NOMO-1 treated with dmso at 0.1 percent for 144 hours (cell line): ENCODE data around the gene KLHDC2.
"Not testable (repeated sequence)": the region's sequence is repeated elsewhere in the genome, so short reads cannot be mapped to it uniquely, and the experiment has no call there.

ENCODE experiments used
- DNase-seq: peaks from one replicate; lab custom pipeline; 2025; ENCODE audit not compliant: unreplicated experiment; lab: John Stamatoyannopoulos, UW

Gene KLHDC2, protein sequence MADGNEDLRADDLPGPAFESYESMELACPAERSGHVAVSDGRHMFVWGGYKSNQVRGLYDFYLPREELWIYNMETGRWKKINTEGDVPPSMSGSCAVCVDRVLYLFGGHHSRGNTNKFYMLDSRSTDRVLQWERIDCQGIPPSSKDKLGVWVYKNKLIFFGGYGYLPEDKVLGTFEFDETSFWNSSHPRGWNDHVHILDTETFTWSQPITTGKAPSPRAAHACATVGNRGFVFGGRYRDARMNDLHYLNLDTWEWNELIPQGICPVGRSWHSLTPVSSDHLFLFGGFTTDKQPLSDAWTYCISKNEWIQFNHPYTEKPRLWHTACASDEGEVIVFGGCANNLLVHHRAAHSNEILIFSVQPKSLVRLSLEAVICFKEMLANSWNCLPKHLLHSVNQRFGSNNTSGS

DNA sequence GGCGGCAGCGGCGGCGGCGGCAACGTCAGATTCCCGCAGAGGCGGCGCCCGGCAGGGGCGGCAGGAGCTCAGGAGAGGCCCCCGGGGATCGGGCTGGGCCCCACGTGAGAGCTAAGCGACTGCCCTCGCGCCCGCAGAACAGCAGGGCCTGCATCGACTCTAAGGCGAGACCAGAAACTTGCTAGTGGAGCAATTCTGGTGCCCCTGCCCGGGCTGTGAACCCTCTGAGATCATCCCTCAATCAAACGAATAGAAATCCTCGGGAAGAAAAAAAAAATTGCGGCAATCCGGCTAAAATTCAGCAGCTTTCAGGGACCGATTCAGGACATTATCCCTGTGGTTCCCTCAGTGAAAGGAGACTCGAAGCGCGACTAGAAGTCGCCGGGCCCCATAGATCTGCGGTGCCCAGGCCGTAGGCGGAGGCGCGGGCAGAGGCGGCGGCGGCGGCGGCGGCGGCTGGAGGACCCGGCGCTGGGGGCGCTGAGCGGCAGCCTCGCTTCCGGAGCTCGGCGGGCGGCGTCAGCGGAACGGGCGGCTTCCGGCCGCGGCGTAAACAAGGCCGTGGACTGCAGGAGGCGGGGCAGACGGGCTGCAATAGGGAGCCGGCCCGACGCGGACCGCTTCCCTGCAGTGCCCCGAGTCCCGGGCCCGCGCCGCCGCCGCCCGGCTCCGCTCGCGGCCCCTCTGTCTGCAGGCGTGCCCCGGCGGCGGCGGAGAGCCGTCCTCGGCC, at the start of gene KLHDC2:
Gene KLHDC2, plus strand, starts transcription at position 583 of the 730 bp plus-strand sequence. CDS start 316 bp downstream, outside the sequence.
- DNase-seq, result peak; percentile 87

DNA sequence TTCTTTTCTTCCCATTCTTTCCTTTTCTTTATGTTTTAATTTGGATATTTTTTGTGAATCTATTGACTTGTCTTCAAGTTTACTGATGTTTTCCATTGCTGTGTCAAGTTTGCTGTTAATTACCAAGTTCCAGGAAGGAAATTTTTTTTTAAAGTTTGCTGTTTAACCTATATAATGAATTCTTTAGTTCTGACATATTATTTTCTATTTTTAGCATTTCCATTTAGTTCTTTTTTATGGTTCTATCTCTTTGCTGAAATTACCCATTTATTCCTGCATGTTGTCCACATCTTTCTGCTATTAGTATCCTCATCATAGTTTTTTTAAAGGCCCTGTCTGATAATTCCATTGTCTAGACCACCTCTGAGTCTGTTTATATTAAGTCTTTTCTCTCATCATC, 47.2 kb upstream of the KLHDC2 start:
- DNase-seq, result no peak

DNA sequence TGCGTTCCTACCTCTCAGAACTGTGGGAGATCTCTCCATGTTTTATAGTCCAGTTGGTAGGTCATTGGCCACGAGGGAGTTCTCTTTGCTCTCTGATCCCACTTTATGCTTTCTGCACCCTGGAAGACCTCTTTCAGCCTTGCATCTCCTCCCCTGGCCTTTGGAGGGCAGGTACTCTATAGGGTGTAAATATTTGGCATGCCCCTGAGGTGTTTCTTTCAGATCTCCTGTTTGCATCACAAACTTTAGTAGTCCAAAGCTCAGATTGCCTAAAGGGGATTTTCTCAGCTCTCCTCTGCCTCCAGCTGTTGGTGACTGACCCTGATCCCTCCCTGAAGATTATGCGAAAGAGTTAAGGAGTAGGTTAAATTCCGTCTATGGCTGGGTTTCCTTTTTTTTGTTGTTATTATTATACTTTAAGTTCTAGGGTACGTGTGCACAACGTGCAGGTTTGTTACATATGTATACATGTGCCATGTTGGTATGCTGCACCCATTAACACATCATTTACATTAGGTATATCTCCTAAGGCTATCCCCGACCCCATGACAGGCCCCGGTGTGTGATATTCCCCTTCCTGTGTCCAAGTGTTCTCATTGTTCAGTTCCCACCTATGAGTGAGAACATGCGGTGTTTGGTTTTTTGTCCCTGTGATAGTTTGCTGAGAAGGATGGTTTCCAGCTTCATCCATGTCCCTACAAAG, 46.1 kb upstream of the KLHDC2 start:
- not testable (repeated sequence) for DNase-seq

DNA sequence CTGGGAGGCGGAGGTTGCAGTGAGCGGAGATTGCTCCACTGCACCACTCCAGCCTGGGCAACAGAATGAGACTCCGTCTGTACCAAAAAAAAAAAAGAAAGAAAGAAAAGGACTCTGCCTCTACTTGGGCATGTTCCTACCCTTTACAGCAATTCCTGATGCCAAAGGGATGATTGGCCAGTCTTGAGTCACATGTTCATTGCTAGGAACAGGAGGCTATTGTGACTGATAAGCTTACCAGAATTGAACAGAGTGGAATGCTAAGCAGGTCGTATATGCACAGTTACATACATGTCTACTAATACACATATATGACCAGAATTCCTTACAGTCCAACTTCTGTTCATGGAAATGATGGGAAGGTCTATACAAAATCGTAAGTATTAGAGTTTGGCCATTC, 40.8 kb upstream of the KLHDC2 start:
- DNase-seq, result no peak

DNA sequence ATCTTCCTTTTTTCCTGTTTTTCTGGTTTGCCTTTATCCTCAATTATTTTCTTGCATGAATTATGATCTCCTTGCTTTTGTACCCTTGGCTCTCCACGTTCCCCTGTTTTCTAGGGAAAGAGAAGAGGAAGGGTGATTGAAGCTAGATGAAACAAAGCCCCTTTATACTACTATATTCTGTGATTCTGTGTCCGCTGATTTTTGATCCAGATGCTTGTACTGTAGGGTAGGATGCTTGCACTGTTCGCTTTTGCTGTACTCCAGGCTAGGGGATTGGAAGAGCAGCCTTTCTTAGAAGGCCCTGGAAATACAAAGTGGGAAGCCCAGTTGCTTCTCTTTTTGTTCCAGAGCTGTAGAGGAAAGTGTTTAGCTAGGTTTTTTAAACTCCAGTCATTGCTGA, 35.1 kb upstream of the KLHDC2 start:
- no peak for DNase-seq

DNA sequence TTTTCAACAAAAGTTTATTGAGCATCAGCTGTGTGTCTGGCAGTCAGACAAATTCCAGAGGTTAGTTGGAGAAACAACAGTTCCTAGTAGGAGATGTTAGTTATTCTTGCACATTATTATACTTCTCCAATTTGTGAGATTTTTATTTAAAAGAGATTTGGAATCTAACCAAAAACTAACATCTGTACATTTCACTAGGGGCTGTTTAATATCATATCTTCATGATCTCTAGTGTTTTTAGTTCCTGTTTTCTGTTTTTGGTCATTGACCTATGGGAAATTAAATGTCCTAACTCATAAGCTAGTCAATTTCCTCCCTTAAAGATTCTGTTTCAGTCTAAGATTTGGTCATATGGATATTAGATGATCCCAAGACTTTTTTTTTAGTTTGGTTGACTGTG, 34.1 kb upstream of the KLHDC2 start:
- DNase-seq, result no peak

DNA sequence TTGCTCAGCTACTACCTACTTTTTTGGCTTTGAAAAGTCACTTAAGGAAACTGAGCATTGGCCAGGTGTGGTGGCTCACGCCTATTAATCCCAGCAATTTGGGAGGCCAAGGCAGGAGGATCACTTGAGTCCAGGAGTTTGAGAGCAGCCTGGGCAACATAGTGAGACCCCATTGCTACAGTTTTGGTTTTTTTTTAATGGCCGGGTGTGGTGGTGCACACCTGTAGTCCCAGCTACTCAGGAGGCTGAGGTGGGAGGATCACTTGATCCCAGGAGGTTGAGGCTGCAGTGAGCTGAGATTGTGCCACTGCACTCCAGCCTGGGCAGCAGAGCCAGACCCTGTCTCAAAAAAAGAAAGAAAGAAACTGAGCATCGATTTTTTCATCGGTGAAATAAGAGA, 32.3 kb upstream of the KLHDC2 start:
- not testable (repeated sequence) for DNase-seq

DNA sequence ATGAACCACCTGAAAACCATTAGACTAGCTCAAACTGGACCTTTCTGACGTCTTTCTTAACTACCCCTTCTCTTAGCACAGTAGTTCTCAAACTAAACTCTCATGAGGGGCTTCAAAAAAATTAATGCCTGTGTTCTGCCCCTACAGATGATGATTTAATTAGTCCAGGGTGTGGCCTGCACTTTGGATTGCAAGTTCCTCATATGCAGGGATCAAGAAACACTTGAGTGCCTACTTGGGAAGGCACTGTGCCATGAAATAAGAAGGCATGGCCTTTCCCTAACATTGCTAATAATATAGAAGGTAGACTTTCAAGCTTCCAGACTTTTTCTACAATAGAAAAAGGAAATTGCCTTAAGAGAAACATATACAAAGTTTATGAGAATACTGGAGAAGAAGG, 22.8 kb upstream of the KLHDC2 start:
- no peak for DNase-seq

DNA sequence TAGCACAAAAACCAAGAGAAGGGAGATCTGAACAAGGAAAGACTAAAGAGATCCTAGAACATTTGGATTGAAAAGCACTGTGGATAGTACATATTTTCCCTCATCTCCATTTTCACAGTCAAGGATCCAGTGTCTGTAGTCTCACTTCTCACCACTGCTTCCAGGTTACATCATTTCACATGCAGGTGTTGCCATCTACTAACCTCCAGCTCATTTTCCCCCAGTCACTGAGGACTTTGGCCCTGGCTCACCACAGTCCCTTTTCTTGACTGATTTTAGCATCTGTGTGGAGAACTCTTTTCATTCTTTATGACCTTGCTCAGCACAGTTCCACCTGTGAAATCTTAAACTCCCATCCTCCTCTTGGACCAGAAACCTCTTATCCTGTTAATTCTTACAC, 21.5 kb upstream of the KLHDC2 start:
- not testable (repeated sequence) for DNase-seq

DNA sequence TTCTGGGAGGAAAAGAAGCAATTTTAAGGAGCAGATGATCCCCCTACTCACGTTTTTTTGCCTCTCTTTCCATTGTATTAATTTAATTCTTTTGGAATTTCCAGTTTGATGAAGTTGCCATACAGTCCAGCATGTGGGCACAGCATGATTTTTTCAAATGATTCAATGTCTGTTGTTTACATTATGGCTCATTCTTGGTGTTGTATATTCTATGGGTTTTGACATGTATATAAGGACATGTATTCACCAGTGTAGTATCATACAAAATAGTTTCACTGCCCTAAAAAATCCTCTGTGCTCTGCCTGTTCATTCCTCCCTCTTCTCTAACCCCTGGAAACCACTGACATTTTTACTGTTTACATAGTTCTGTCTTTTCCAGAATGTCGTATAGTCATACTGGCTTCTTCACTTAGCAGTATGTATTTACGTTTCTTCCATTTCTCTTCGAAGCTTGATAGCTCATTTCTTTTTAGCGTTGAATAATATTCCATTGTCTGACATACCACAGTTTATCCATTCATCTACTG, 13.3 kb upstream of the KLHDC2 start:
- DNase-seq, result no peak

DNA sequence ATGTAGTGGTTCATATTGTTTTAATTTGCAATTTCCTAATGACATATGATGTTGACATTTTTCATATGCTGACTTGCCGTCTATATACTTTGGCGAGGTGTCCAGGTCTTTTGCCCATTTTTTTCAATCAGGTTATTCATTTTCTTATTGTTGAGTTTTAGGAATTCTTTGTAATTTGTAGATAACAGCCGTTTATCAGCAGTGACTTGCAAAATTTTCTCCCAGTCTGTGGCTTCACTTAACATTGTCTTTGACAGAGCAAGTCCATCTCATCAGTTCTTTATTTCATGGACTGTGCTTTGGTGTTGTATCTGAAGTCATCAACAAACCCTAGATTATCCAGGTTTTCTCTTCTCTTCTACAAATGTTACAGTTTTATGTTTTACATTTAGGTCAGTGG, 12.6 kb upstream of the KLHDC2 start:
- DNase-seq, result no peak

DNA sequence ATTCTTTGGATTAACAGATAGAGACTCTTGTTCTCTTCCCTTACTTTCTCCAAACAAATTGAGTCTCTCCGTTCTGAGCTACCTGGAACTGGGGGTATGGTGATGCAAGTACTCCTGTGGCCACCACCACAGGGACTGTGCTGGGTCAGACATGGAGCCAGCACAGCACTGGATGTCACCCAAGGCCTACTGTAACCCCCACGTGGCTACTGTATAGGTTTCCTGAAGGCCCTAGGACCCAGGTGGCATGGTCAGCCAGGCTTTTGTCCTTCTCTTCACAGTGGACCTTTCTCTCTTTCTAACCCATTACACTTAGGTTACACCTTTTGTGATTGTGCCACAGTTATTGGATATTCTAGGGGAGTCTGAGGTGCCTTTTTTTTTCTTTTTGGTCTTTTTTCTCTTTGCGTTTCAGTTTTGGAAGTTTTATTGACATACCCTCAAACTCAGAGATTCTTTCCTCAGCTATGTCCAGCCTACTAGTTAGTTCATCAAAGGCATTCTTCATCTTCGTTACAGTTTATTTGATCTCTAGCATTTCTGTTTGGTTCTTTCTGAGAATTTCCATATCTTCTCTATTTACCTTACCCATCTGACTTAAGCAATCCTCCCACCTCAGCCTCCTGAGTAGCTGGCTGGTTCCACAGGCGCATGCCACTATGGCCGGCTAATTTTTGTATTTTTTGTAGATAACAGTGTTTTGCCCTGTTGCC, 6.0 kb upstream of the KLHDC2 start:
- no peak for DNase-seq

DNA sequence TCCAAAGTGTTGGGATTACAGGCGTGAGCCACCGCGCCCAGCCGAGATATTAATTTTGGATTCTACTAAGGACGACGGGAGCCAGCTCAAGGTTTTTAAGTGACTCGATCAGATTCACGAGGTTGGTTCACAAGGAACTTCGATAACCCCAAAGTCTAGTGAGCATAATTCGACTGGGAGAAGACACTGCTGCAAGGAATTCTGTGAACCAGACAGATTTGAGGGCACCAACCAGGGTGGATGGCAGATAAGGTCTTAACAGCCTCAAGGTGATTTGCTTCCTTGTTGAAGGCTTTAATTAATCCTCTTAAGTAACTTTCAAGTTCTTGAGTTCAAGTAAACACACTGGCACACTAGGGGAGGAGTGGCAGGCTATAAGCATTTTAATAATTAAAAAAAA, 1.1 kb upstream of the KLHDC2 start:
- DNase-seq, result no peak

DNA sequence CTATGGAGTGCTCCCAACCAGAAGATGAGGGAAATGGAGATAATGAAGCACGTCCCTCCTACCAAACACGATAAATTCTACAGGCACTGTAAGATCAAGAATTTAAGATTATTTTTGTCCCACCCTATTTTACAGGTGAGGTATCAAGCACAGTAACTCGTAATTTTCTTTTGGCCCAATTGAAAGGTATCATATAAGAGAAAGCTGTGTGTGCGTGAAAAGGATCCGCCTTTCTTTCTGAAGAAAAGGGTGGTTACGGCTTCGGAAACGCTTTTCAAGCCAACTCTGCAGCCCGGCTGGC, 733 bp upstream of the KLHDC2 start:
- DNase-seq, result no peak

DNA sequence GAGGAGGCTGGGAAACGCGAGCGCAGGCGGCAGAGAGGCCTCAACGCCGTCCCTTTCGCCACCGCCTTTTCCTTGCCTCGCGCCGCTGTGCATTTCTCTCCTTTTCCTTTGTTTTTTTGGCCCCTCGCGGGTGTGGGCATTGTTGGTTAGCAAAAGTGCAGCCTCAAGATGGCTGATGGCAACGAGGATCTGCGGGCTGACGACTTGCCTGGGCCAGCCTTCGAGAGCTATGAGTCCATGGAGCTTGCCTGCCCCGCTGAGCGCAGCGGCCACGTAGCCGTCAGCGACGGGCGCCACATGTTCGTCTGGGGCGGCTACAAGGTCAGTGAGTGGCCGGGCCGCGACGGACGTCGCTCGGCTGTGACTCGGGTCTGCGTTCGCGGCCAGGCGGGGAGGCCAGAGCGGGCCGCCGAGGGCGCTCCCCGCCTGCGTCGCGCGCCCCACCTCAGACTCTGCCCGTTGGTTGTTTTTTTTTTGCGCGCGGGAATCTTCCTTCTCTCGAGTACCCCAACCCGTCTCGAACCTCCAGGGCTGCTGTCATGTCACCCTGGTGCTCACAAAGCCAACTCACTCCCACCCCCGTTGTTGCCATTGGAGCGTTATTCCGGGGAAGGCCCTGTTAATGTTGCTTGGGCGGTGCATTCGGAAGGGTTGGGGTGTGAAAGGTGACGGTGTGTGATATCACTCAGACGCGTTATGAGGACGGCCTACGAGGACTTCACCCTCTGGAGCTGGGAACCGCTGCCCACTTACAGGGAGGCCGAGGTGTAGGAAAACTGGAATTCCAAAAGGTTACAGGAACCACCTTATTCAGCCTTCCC, 558 bp downstream of the KLHDC2 start:
- peak; percentile 20 for DNase-seq

DNA sequence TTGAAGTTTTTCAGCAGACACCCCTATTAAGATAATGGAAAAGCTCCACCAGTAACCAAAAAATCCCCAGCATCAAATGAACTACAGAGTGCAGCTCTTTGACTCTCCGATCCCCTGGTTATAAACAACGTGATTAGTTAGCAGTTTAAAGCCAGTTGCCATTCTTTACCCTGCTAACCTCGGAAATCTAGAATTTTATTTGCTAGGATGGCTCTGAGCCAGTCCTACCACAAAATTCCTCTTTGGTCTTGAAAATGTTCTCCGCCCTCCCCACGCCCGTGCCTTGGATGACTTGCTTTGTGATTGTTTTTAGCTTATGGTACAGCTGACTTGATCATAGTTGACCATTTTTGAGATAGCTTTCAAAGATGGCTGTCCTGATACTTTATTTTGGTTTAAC, 1.2 kb downstream of the KLHDC2 start:
- DNase-seq, result no peak

DNA sequence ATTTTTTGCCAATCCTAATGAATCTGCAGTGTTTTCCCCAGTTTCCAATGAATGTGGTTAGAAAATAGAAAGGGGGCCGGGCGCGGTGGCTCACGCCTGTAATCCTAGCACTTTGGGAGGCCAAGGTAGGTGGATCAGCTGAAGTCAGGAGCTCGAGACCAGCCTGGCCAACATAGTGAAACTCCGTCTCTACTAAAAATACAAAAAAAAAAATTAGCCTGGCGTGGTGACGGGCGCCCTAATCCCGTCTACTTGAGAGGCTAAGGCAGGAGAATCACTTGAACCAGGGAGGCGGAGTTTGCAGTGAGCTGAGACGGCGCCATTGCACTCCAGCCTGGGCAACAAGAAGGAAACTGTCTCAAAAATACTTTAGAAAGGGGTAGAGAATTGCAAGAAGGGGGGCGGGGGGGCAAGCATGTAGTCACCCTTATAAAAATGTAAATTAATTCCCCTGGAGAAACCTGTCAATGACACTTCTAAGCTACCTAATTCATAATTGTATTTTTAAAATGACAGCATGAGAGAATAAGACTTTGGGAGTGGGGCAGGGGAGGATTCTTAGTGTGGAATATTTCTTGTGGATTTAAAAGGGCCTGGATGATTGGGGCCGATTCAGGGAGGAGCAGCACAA, 1.7 kb downstream of the KLHDC2 start:
- no peak for DNase-seq

DNA sequence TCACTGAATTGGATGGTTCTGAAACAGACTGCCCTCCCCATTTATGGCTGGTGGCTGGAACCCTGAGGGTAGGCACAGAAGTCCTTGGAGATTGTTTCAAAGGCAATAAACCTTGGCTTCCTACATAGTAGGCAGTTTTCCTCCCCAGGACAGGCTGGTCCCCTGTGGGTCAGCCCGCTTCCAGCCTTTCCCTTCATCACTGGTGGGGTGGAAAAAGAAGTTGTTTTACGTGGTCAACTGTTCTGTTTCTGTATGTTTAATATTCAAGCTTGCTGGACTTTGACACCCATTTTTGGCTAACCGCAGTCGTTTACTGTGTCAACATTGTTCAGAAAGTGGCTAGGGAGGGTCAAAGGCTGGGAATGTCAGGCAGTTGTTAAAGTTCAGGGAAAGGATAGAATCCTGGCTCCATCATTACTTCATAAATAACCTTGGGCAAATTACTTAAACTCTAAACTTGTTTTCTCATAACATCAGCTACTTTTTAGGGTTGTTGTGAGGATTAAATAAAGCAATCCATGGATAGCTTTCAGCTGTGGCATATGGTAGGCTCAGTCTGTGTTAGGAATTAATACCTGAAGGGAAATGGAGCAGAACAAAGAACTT, 2.4 kb downstream of the KLHDC2 start:
- no peak for DNase-seq

DNA sequence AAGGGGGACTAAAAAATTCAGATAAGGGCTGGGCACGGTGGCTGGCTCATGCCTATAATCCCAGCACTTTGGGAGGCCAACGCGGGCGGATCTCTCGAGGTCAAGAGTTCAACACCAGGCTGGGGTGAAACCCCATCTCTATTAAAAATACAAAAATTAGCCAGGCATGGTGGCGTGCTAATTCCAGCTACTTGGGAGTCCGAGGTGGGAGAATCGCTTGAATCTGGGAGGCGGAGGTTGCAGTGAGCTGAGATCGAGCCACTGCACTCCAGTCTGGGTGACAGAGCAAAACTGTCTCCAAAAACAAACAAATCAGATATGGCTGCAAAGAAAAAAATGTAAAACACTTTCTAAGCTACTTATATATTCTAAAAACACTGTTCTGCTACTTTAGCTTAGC, 3.7 kb downstream of the KLHDC2 start:
- DNase-seq, result not testable (repeated sequence)
